Type B pancreatic cell (in vitro differentiated cells): Measurements from ENCODE around the gene IL22RA1. TPM values are rescaled to one million over a fixed set of nuclear protein-coding genes. Genes with fewer than 3 reads are reported as not detected.
A peak's percentile ranks its signal among the peaks of the same experiment; 100 is the strongest.

ENCODE experiments used
- DNase-seq: peaks from one replicate; pipeline ENCODE4 v3.0.0; 2021; ENCODE audit warnings: mixed read lengths; ENCODE audit not compliant: unreplicated experiment; ENCODE audit errors: extremely low spot score
- H3K27ac Mint-ChIP-seq: 2 replicates; pipeline ENCODE4 v1.8.0; 2021; ENCODE audit warnings: mild to moderate bottlenecking, mixed read lengths
- H3K27me3 Mint-ChIP-seq: 2 replicates; pipeline ENCODE4 v1.8.0; 2021; ENCODE audit warnings: mixed read lengths
- H3K36me3 Mint-ChIP-seq: 2 replicates; pipeline ENCODE4 v1.8.0; 2021; ENCODE audit warnings: mixed read lengths
- H3K4me1 Mint-ChIP-seq: one replicate; pipeline ENCODE4 v1.8.0; 2021; ENCODE audit warnings: mixed read lengths; ENCODE audit not compliant: unreplicated experiment
- H3K4me3 Mint-ChIP-seq: 2 replicates; pipeline ENCODE4 v1.8.0; 2021; ENCODE audit warnings: mild to moderate bottlenecking, mixed read lengths
- H3K9me3 Mint-ChIP-seq: 2 replicates; pipeline ENCODE4 v1.8.0; 2021; ENCODE audit warnings: mixed read lengths
- CTCF ChIP-seq: fragments of 200-600 bp; sonication (generic); conservative IDR thresholded peaks from 2 replicates; pipeline ENCODE4 v1.5.0; 2021; ENCODE audit warnings: antibody characterized with exemption, mild to moderate bottlenecking
- total RNA-seq: library from RNA; stranded (reverse); gene quantifications from 2 replicates; pipeline ENCODE4 v1.2.1, GENCODE V29; 2021; ENCODE audit warnings: low replicate concordance

Gene IL22RA1
- total RNA-seq, 1 donor from 2014 or later: 1.1 TPM

- no peaks in the 10 kb centered on the region for H3K4me1 Mint-ChIP-seq
- DNase-seq: no peak
- no peak overlapping the region for H3K4me3 Mint-ChIP-seq
- H3K27me3 Mint-ChIP-seq: no peaks in the 10 kb centered on the region
- H3K9me3 Mint-ChIP-seq: no peaks in the 10 kb centered on the region
- TF ChIP-seq CTCF: no peak
- peaks cover 10% of the 10 kb centered on the region for H3K36me3 Mint-ChIP-seq
- H3K27ac Mint-ChIP-seq: no peak overlapping the region
Observed at GRCh38 chr1:24167008-24167407, 24.1 kb upstream of the IL22RA1 start.

- H3K9me3 Mint-ChIP-seq: no peaks in the 10 kb centered on the region
- no peak for TF ChIP-seq CTCF
- no peak for DNase-seq
- H3K27me3 Mint-ChIP-seq: no peaks in the 10 kb centered on the region
- no peak overlapping the region for H3K4me3 Mint-ChIP-seq
- H3K4me1 Mint-ChIP-seq: no peaks in the 10 kb centered on the region
- H3K36me3 Mint-ChIP-seq: peaks cover 10% of the 10 kb centered on the region
- no peak overlapping the region for H3K27ac Mint-ChIP-seq
Observed at GRCh38 chr1:24165500-24165899, 22.6 kb upstream of the IL22RA1 start.

- Mint-ChIP-seq H3K27ac (no peak overlapping the region), H3K4me1 (no peaks in the 10 kb centered on the region), H3K36me3 (peaks cover 10% of the 10 kb centered on the region), H3K9me3 (no peaks in the 10 kb centered on the region), H3K4me3 (no peak overlapping the region), H3K27me3 (no peaks in the 10 kb centered on the region)
- no peak for TF ChIP-seq CTCF
- no peak for DNase-seq
Observed at GRCh38 chr1:24164004-24164403, 21.1 kb upstream of the IL22RA1 start.

- Mint-ChIP-seq H3K4me3 (no peak overlapping the region), H3K27me3 (no peaks in the 10 kb centered on the region), H3K36me3 (peaks cover 7% of the 10 kb centered on the region), H3K9me3 (no peaks in the 10 kb centered on the region), H3K4me1 (no peaks in the 10 kb centered on the region), H3K27ac (no peak overlapping the region)
- DNase-seq: no peak
- no peak for TF ChIP-seq CTCF
Observed at GRCh38 chr1:24162201-24162600, 19.3 kb upstream of the IL22RA1 start.

GRCh38 chr1:24161270-24161669, 18.3 kb upstream of the IL22RA1 start:
- no peak for TF ChIP-seq CTCF
- Mint-ChIP-seq H3K27ac (peak overlapping the region; percentile 16), H3K27me3 (no peaks in the 10 kb centered on the region), H3K4me1 (no peaks in the 10 kb centered on the region), H3K4me3 (no peak overlapping the region), H3K9me3 (no peaks in the 10 kb centered on the region), H3K36me3 (peaks cover 7% of the 10 kb centered on the region)
- DNase-seq: no peak

- TF ChIP-seq CTCF: no peak
- no peak overlapping the region for H3K27ac Mint-ChIP-seq
- H3K9me3 Mint-ChIP-seq: no peaks in the 10 kb centered on the region
- peaks cover 11% of the 10 kb centered on the region for H3K36me3 Mint-ChIP-seq
- H3K27me3 Mint-ChIP-seq: no peaks in the 10 kb centered on the region
- DNase-seq: no peak
- H3K4me1 Mint-ChIP-seq: peaks cover 3% of the 10 kb centered on the region
- H3K4me3 Mint-ChIP-seq: no peak overlapping the region
Observed at GRCh38 chr1:24159366-24159765, 16.4 kb upstream of the IL22RA1 start.
